Peyer's patch (tissue), 4 donors: ENCODE measurements around the gene TADA2A. TPM values are rescaled to one million over a fixed set of nuclear protein-coding genes. Genes with fewer than 3 reads are reported as not detected.

Experiments
- DNase-seq, 3 donors: peaks; one replicate each; pipeline ENCODE4 v3.0.0-alpha.2; 2017 to 2019
- H3K27ac ChIP-seq, 4 donors: fragments of 200-600 bp; sonication (generic); one replicate each; pipeline ENCODE4 v1.5.1; 2016 to 2019
- H3K27me3 ChIP-seq, 2 donors: fragments of 200-600 bp; sonication (generic); one replicate each; pipeline ENCODE4 v1.5.1; 2019
- H3K36me3 ChIP-seq, 3 donors: fragments of 200-600 bp; sonication (generic); one replicate each; pipeline ENCODE4 v1.5.1; 2016 to 2019
- H3K4me1 ChIP-seq, 4 donors: fragments of 200-600 bp; sonication (generic); one replicate each; pipeline ENCODE4 v1.5.1; 2016 to 2019
- H3K4me3 ChIP-seq, 4 donors: fragments of 200-600 bp; sonication (generic); 1 replicate in 3 of 4; 2 replicates in 1 of 4; pipeline ENCODE4 v1.5.1; 2016 to 2019; ENCODE audit warnings: mild to moderate bottlenecking in 1 of 4
- H3K9me3 ChIP-seq, 4 donors: fragments of 200-600 bp; sonication (generic); one replicate each; pipeline ENCODE4 v1.5.1; 2016 to 2019; ENCODE audit warnings: mild to moderate bottlenecking in 1 of 4
- POLR2A ChIP-seq, 2 donors: fragments of 450-650 bp; IDR thresholded peaks; one replicate each; pipeline ENCODE4 v1.5.1; 2017; ENCODE audit warnings: antibody characterized with exemption in 2 of 2, mild to moderate bottlenecking in 2 of 2, moderate library complexity in 2 of 2
- total RNA-seq, 4 donors: library from RNA; depleted of rRNA; stranded (reverse); fragments of >200 nt; gene quantifications; one replicate each; pipeline ENCODE4 v1.1.0, GENCODE V29; 2016
- TF ChIP-seq, protein P1 (sequence below), 6 experiments: fragments of 450-650 bp in 4 of 6; fragments of 200-600 bp in 2 of 6; sonication (generic) in 1 of 6; IDR thresholded peaks; one replicate each; pipeline ENCODE4 v1.5.1; 2017 to 2019; ENCODE audit warnings: antibody characterized with exemption in 6 of 6, mild to moderate bottlenecking in 3 of 6, moderate library complexity in 1 of 6

The TADA2A gene
- total RNA-seq, 4 donors from 2014 or later: 25.7 to 80.9 (median 43.2) TPM

GRCh38 chr17:37476431-37477120, 69.9 kb downstream of the TADA2A start:
- H3K27me3 ChIP-seq: no peaks in the 10 kb centered on the region
- DNase-seq: no peak

GRCh38 chr17:37478187-37478586, 71.5 kb downstream of the TADA2A start:
- Histone ChIP-seq H3K27ac (no peak overlapping the region), H3K4me3 (no peak overlapping the region), H3K27me3 (no peaks in the 10 kb centered on the region), H3K4me1 (no peaks in the 10 kb centered on the region), H3K9me3 (no peaks in the 10 kb centered on the region), H3K36me3 (peaks cover 0 to 68% (median 0%) of the 10 kb centered on the region in 3 donors)
- no peak for TF ChIP-seq POLR2A (IDR thresholded peaks at IDR 0.05)
- TF ChIP-seq, protein P1, sequence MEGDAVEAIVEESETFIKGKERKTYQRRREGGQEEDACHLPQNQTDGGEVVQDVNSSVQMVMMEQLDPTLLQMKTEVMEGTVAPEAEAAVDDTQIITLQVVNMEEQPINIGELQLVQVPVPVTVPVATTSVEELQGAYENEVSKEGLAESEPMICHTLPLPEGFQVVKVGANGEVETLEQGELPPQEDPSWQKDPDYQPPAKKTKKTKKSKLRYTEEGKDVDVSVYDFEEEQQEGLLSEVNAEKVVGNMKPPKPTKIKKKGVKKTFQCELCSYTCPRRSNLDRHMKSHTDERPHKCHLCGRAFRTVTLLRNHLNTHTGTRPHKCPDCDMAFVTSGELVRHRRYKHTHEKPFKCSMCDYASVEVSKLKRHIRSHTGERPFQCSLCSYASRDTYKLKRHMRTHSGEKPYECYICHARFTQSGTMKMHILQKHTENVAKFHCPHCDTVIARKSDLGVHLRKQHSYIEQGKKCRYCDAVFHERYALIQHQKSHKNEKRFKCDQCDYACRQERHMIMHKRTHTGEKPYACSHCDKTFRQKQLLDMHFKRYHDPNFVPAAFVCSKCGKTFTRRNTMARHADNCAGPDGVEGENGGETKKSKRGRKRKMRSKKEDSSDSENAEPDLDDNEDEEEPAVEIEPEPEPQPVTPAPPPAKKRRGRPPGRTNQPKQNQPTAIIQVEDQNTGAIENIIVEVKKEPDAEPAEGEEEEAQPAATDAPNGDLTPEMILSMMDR (IDR thresholded peaks at IDR 0.05): no peak
- DNase-seq: no peak

More at GRCh38 chr17:37476431-37477120, 69.9 kb downstream of the TADA2A start:
- H3K9me3 ChIP-seq: no peaks in the 10 kb centered on the region
- H3K36me3 ChIP-seq: peaks cover 0 to 79% (median 0%) of the 10 kb centered on the region in 3 donors
- no peaks in the 10 kb centered on the region for H3K4me1 ChIP-seq
- no peak overlapping the region for H3K4me3 ChIP-seq
- no peak for TF ChIP-seq POLR2A (IDR thresholded peaks at IDR 0.05)
- TF ChIP-seq, protein P1 (IDR thresholded peaks at IDR 0.05): no peak
- no peak overlapping the region for H3K27ac ChIP-seq

DNA sequence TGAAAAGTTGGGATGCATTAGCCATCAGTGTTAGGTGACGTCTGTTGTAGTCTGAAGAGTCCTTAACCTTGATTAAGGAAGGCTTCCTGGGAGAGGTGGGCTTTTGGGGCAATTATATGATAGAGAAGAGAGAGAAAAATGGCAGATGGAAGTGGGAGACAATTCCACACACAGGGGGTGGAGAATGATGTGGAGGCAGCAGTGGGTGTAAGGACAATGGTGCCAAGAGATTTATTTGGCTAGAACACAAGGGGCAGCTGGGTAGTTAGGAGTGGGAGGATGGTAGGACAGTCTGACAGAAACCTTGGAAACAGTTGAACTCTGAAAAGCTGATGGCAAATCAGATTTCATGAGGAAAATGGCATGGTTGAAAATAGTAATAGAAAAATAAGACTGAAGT, 72.3 kb downstream of the TADA2A start:
- TF ChIP-seq POLR2A (IDR thresholded peaks at IDR 0.05): no peak
- TF ChIP-seq, protein P1 (IDR thresholded peaks at IDR 0.05): no peak
- Histone ChIP-seq H3K4me1 (peaks cover 0 to 5% (median 0%) of the 10 kb centered on the region in 4 donors), H3K9me3 (no peaks in the 10 kb centered on the region), H3K27ac (no peak overlapping the region), H3K27me3 (no peaks in the 10 kb centered on the region), H3K4me3 (no peak overlapping the region), H3K36me3 (peaks cover 0 to 61% (median 0%) of the 10 kb centered on the region in 3 donors)
- no peak for DNase-seq

DNA sequence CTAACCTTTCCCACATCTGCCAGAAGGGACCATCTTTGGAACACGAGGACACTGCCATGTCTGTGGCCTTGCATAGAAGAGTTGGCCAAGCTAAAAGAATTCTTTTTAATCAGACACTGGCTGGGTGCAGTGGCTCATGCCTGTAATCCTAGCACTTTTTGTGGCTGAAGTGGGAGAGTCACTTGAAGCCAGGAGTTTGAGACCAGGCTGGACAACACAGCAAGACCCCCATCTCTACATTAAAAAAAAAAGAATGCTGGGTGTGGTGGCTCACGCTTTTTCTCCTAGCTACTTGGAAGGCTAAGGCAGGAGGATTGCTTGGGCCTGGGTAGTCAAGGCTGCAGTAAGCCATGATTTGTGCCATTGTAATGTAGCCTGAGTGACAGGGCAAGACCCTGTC, 73.7 kb downstream of the TADA2A start:
- Histone ChIP-seq H3K4me1 (peaks cover 0 to 5% (median 0%) of the 10 kb centered on the region in 4 donors), H3K4me3 (no peak overlapping the region), H3K9me3 (no peaks in the 10 kb centered on the region), H3K36me3 (peaks cover 0 to 47% (median 0%) of the 10 kb centered on the region in 3 donors), H3K27me3 (no peaks in the 10 kb centered on the region), H3K27ac (no peak overlapping the region)
- DNase-seq: no peak
- TF ChIP-seq, protein P1 (IDR thresholded peaks at IDR 0.05): no peak
- no peak for TF ChIP-seq POLR2A (IDR thresholded peaks at IDR 0.05)

- peaks cover 0 to 5% (median 0%) of the 10 kb centered on the region in 4 donors for H3K4me1 ChIP-seq
- no peak overlapping the region for H3K4me3 ChIP-seq
- H3K27ac ChIP-seq: no peak overlapping the region
- H3K27me3 ChIP-seq: no peaks in the 10 kb centered on the region
- H3K9me3 ChIP-seq: no peaks in the 10 kb centered on the region
- DNase-seq: no peak
- peaks cover 0 to 40% (median 0%) of the 10 kb centered on the region in 3 donors for H3K36me3 ChIP-seq
- TF ChIP-seq, protein P1 (IDR thresholded peaks at IDR 0.05): no peak
- no peak for TF ChIP-seq POLR2A (IDR thresholded peaks at IDR 0.05)
Observed at GRCh38 chr17:37481001-37481665, 74.4 kb downstream of the TADA2A start.
